Heart right ventricle (tissue), 16 donors: ENCODE measurements around the gene OASL. TPM values are rescaled to one million over a fixed set of nuclear protein-coding genes. Genes with fewer than 3 reads are reported as not detected.

ENCODE experiments used
- ATAC-seq, 8 donors: fragments of 200-7000 bp; cut with Tn5 transposase; one replicate each; pipeline ENCODE4 v1.9.1; 2020; ENCODE audit warnings: mild to moderate bottlenecking in 8 of 8, moderate library complexity in 8 of 8, moderate number of reproducible peaks in 1 of 8
- DNase-seq, 2 donors: peaks; one replicate each; pipeline ENCODE4 v3.0.0-alpha.2; 2020
- H3K27ac ChIP-seq, 10 donors: fragments of 200-600 bp; sonication (generic) in 2 of 10; one replicate each; pipeline versions ENCODE4 v1.5.0 to v1.8.0; 2020 to 2022; ENCODE audit warnings: mild to moderate bottlenecking in 3 of 10
- H3K27me3 ChIP-seq, 7 donors: fragments of 200-600 bp; one replicate each; pipeline ENCODE4 v1.8.0; 2021 to 2022; ENCODE audit warnings: mild to moderate bottlenecking in 2 of 7
- H3K36me3 ChIP-seq, 9 donors: fragments of 200-600 bp; sonication (generic) in 1 of 9; one replicate each; pipeline versions ENCODE4 v1.5.0 to v1.8.0; 2020 to 2022; ENCODE audit warnings: mild to moderate bottlenecking in 2 of 9
- H3K4me1 ChIP-seq, 9 donors: fragments of 200-600 bp; sonication (generic) in 1 of 9; one replicate each; pipeline versions ENCODE4 v1.5.0 to v1.8.0; 2020 to 2022; ENCODE audit warnings: mild to moderate bottlenecking in 4 of 9
- H3K4me3 ChIP-seq, 10 donors: fragments of 200-600 bp; sonication (generic) in 2 of 10; one replicate each; pipeline versions ENCODE4 v1.5.0 to v1.8.0; 2020 to 2022; ENCODE audit warnings: mild to moderate bottlenecking in 7 of 10, moderate library complexity in 2 of 10
- H3K9me3 ChIP-seq, 11 donors: fragments of 200-600 bp in 10 of 11; sonication (generic) in 2 of 11; one replicate each; pipeline versions ENCODE4 v1.5.0 to v1.8.0; 2013 to 2022; ENCODE audit warnings: mild to moderate bottlenecking in 2 of 11, control low read depth in 1 of 11, moderate library complexity in 1 of 11
- CTCF ChIP-seq, 9 donors: fragments of 200-600 bp; sonication (generic) in 2 of 9; IDR thresholded peaks; one replicate each; pipeline versions ENCODE4 v1.5.0 to v1.8.0; 2021 to 2022; ENCODE audit warnings: antibody characterized with exemption in 9 of 9, mild to moderate bottlenecking in 5 of 9, moderate library complexity in 1 of 9
- WGBS, 2 donors: extraction: QIAGEN DNeasy Blood & Tissue Kit; methylation state at CpG; one replicate each; pipeline ENCODE4 v1.1.7; 2013; ENCODE audit warnings: inconsistent platforms in 1 of 2; 5-methylcytosine and 5-hydroxymethylcytosine counted together
- intact Hi-C, 10 donors: fragments of 100-400 bp; cut with DNase I; formaldehyde crosslinking; loops; one replicate each; pipeline versions ENCODE4 v1.11.1 to v1.14.2; 2022
- polyA plus RNA-seq, 2 donors: library from polyadenylated mRNA; stranded (reverse); fragments of 200-250 nt; gene quantifications; one replicate each; pipeline ENCODE4 v1.2.3, GENCODE V29; 2013
- total RNA-seq, 10 donors: library from RNA; stranded (reverse); fragmentation: NEBNext Ultra II Directional in 3 of 10; extraction: Animal tissue kit (Norgen Biotek cat#: 25700) in 3 of 10; gene quantifications; one replicate each; pipeline versions ENCODE4 v1.2.1 to v1.2.4, GENCODE V29; 2021 to 2023
- donor health status: Arrhythmogenic right ventricular cardiomyopathy.
- donor health status: ischemic (EF 13 %, LVEDD 7.1; RV severe dilation, severe dysfunction).
- donor health status: healthy with polysubstance abuse.
- donor health status: DM: no; HTN: yes; CAD: no.
- donor health status: DM: no; HTN: no; CAD: no.
- donor health status: ischemic (EF 25% LVEDD 6.9; RV normal size, moderate dysfunction).
- donor health status: ischemic (EF 25% LVEDD 5.7; RV mildly dilated, moderate dysfunction).
- donor health status: healthy.
- donor health status: DM: yes; HTN: yes; CAD: no.
- donor health status: Ischemic cardiomyopathy.
- donor health status: ischemic (EF 35%, LVEDD 5.7; RV mildly dilated, moderate dysfunction).
- donor health status: nonischemic (EF 11% LVEDD 7.7; RV severe dilation, severe dysfunction).
- donor health status: DM: yes; HTN: yes; CAD: no.
- donor health status: PGD.
- donor health status: ischemic (EF 29% LVEDD 5.4; RV normal size, mild dysfunction).
- donor health status: nonischemic (EF 23%, LVEDD 6.1; RV moderate dilation, normal function).

Gene OASL
- total and polyA plus RNA-seq, 12 donors, result 0.19 to 2.5 (median 0.95) TPM

GRCh38 chr12:121085506-121086353 is 46.7 kb upstream of the OASL start:
- H3K36me3 ChIP-seq, result no peaks in the 10 kb centered on the region
- DNase-seq (no peak), ATAC-seq (no peak)
- TF ChIP-seq CTCF (IDR thresholded peaks at IDR 0.05), result no peak
- no peaks in the 10 kb centered on the region for H3K27me3 ChIP-seq
- H3K27ac ChIP-seq, result no peak overlapping the region
- intact Hi-C loops, result no loop called here
- H3K4me1 ChIP-seq, result peaks cover 0 to 29% (median 8%) of the 10 kb centered on the region in 9 donors
- H3K4me3 ChIP-seq, result no peak overlapping the region
- 91 to 93% methylated on average over 17 of the region's 17 CpGs for WGBS, 2 donors
- H3K9me3 ChIP-seq, result no peaks in the 10 kb centered on the region

- Histone ChIP-seq H3K4me3 (no peak overlapping the region), H3K27ac (no peak overlapping the region), H3K4me1 (peaks cover 0 to 24% (median 8%) of the 10 kb centered on the region in 9 donors), H3K27me3 (no peaks in the 10 kb centered on the region), H3K9me3 (no peaks in the 10 kb centered on the region), H3K36me3 (no peaks in the 10 kb centered on the region)
- ATAC-seq (no peak), DNase-seq (no peak)
- WGBS, 2 donors, result 90 to 94% methylated on average over 4 of the region's 4 CpGs
- no peak for TF ChIP-seq CTCF (IDR thresholded peaks at IDR 0.05)
- intact Hi-C loops, result no loop called here
Measured at GRCh38 chr12:121085069-121085468, 46.0 kb upstream of the OASL start.

- Histone ChIP-seq H3K27me3 (no peaks in the 10 kb centered on the region), H3K27ac (no peak overlapping the region), H3K4me1 (peaks cover 0 to 17% (median 8%) of the 10 kb centered on the region in 9 donors), H3K36me3 (no peaks in the 10 kb centered on the region), H3K4me3 (no peak overlapping the region), H3K9me3 (no peaks in the 10 kb centered on the region)
- WGBS, 2 donors, result 81 to 90% methylated on average over 3 of the region's 3 CpGs
- ATAC-seq (no peak), DNase-seq (no peak)
- intact Hi-C loops, result no loop called here
- TF ChIP-seq CTCF (IDR thresholded peaks at IDR 0.05), result no peak
Measured at GRCh38 chr12:121084229-121084628, 45.2 kb upstream of the OASL start.

GRCh38 chr12:121080909-121081308 is 41.9 kb upstream of the OASL start:
- Histone ChIP-seq H3K27ac (no peak overlapping the region), H3K9me3 (no peaks in the 10 kb centered on the region), H3K36me3 (no peaks in the 10 kb centered on the region), H3K4me1 (no peaks in the 10 kb centered on the region), H3K4me3 (no peak overlapping the region), H3K27me3 (no peaks in the 10 kb centered on the region)
- ATAC-seq (no peak), DNase-seq (no peak)
- TF ChIP-seq CTCF (IDR thresholded peaks at IDR 0.05), result no peak
- intact Hi-C loops, result no loop called here
- WGBS, 2 donors, result 93 to 95% methylated on average over 2 of the region's 2 CpGs
